Stimulated activated CD8-positive, alpha-beta memory T cell treated with anti-CD3 and anti-CD28 coated beads, Interleukin-15, amount 100 ng/mL, for 24 hours (primary cell): ENCODE data around the gene SLC35D2.
A peak's percentile ranks its signal among the peaks of the same experiment; 100 is the strongest.

Experiments used
- DNase-seq: peaks from one replicate; pipeline ENCODE4 v3.0.0-alpha.2; 2020; ENCODE audit warnings: low read depth

The SLC35D2 gene

GRCh38 chr9:96383165-96383942, at the start of gene SLC35D2:
Gene SLC35D2, minus strand, starts transcription at chr9:96383711. Its CDS starts 77 bp downstream, at chr9:96383634.
- no peak for DNase-seq

GRCh38 chr9:96430377-96430776, 46.9 kb upstream of the SLC35D2 start:
- no peak for DNase-seq

DNA sequence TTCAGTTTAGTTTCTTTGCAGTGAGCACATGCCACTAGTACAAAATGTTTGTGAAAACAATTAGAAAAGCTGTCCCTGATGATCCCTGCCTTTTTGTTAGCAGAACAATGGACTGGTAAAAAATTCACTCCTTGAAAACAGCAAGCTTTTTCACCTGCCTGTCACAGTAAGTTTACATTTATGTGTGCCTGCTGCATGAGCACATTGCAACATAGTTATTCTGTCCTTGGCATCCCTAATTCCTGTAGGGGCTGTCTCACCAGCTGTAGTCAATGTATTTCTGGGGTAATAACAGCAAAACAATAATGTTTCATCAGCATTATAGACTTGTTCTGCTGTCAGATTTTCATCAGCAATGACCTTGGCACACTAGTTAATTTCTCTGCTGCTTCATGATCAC, 46.2 kb upstream of the SLC35D2 start:
- DNase-seq, result no peak

GRCh38 chr9:96425500-96426169, 42.1 kb upstream of the SLC35D2 start:
- DNase-seq, result no peak

DNA sequence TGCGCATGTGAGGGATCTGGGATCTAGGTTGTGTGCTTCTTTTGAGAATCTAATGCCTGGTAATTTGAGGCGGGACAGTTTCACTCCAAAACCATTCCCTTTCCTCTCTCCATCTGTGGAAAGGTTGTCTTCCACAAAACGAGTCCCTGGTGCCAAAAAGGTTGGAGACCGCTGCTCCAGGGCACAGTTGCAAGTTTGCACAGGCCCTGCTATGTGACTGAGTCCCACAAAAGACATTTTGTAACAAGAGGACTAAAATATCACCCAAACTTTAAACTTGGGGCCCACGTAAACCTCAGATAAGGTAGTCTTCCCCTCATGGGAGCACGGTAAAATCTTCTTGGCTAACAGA, 40.5 kb upstream of the SLC35D2 start:
- DNase-seq, result no peak

DNA sequence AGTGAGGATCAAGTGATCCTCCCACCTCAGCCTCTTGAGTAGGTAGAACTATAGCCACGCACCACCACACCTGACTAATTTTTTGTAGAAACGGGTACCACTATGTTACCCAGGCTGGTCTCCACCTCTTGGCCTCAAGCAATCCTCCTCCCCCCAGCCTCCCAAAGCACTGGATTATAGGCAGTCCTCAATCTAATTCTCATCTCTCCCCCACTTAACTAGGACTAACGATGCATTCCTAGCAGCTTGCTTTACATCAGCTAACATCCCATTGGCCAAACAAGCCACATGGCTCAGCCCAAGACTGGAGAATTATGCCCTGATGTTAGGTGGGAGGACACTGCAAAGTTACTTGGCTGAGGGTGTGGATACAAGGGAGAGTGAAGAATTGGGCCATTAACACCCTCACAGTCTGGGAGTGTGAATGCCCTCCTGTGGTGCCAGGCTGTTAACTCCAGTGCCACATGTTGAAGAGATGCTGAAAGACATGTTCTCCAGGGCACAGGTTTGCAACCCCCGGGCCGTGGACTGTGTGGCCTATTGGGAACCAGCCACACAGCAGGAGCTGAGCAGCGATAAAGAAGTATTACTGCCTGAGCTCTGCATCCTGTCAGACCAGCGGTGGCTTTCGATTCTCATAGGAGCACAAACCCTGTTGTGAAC, 39.9 kb upstream of the SLC35D2 start:
- no peak for DNase-seq

- DNase-seq, result no peak
These were observed 37.1 kb upstream of the SLC35D2 start for GRCh38 chr9:96420468-96421219.

- no peak for DNase-seq
These were observed 36.1 kb upstream of the SLC35D2 start for GRCh38 chr9:96419691-96419969.

GRCh38 chr9:96418920-96419690, 35.6 kb upstream of the SLC35D2 start:
- DNase-seq, result peak; percentile 24

GRCh38 chr9:96418083-96418919, 34.8 kb upstream of the SLC35D2 start, which contains the start of gene ZNF367:
Gene ZNF367, minus strand, starts transcription at chr9:96418370. Its CDS starts 338 bp downstream, at chr9:96418032.
- DNase-seq, result peak; percentile 82

GRCh38 chr9:96417661-96418082, 34.2 kb upstream of the SLC35D2 start:
- peak; percentile 43 for DNase-seq

GRCh38 chr9:96417051-96417586, 33.6 kb upstream of the SLC35D2 start:
- DNase-seq, result peak; percentile 94

DNA sequence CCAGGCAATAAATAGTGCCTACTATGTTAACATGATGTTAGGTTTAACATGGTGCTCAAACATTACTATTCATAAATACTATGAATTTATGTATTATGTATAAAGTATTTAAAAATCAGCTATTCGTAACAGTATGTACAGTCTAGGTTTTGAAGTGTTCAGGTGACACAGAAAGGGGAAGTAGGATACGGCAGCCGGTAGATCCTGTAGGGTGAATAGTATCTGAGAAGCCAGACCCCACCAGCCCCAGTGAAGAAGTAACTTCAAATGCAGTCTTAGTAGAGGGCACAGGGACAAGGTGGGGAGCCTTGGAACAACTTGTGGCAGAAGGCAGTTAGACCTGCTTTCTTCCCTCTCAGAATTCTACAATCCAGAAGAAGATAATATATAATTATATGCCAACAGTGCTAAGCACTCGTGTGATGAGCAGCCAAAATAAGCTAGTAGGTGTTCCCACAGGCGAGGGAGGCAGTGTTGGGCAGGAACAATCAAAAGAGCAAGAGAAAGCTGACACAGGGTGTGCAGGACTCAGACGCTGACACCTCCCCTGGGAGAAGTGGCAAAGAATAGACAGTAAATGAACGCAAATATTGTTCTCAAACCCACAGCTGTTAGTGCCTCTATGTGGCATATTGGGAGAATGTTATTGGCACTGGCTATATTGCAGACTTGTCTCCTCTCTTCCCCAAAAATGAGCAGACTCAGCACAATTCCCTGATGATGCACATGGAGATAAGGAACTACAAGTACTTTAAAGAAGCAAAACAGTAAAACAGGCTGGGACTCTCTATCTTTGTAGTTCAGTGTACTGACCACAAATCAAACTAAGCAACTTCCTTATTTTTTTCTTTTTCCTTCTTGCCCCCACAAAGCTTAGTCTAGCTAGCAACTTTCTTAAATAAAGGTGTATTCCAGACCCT, 30.1 kb upstream of the SLC35D2 start:
- DNase-seq, result no peak

DNA sequence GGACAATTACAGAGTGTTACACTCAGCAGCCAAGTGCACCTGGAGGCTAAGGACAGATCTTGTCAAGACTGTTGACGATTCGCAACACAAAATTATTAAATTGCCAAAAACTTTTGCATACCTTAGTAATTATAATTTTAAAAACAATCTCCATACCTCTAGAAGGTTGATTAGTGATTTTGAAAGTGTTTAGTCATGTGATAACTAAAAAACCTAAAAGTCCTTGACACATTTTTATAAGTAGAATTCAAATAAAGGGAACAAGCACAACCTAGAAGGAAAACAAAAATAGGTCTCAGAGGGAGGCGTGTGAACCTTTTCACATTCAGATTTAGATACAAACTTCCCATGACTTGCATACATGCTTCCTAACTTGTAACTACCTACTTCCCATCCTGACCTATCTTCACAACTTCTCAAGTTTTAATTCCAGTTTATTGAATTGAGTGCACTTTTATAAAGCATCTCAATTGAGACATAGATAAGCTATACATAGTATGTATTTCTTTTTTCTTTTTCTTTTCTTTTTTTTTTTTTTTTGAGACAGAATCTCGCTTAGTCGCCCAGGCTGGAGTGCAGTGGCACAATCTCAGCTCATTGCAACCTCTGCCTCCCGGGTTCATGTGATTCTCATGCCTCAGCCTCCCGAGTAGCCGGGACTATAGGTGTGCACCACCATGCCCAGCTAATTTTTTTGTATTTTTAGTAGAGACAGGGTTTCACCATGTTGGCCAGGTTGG, 28.8 kb upstream of the SLC35D2 start:
- DNase-seq, result no peak

DNA sequence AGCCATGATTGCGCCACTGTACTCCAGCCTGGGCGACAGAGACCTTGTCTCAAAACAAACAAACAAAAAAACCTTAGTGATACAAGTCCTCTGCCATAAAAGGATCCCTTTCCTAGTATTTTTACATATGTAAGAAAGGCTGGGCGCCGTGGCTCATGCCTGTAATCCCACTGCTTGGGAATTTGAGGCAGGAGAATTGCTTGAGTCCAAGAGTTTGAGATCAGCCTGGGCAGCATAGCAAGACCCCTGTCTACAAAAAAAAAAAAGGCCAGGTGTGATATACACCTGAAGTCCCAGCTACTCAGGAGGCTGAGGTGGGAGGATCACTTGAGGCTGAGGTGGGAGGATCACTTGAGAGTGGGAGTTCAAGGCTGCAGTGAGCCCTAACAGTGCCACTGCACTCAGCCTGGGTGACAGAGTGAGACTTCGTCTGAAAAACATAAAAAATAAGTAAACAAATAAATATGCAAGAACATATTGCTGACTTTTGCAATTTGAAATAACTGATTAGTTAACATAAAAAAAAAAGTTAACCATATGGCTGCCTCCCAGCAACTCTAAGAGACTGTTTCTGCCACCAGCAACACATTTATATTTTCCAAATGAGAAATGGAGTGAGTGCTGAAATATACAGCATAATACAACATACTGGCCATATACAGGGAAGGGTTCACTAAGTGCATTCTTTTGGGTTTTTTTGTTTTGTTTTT, 27.8 kb upstream of the SLC35D2 start:
- DNase-seq, result no peak

DNA sequence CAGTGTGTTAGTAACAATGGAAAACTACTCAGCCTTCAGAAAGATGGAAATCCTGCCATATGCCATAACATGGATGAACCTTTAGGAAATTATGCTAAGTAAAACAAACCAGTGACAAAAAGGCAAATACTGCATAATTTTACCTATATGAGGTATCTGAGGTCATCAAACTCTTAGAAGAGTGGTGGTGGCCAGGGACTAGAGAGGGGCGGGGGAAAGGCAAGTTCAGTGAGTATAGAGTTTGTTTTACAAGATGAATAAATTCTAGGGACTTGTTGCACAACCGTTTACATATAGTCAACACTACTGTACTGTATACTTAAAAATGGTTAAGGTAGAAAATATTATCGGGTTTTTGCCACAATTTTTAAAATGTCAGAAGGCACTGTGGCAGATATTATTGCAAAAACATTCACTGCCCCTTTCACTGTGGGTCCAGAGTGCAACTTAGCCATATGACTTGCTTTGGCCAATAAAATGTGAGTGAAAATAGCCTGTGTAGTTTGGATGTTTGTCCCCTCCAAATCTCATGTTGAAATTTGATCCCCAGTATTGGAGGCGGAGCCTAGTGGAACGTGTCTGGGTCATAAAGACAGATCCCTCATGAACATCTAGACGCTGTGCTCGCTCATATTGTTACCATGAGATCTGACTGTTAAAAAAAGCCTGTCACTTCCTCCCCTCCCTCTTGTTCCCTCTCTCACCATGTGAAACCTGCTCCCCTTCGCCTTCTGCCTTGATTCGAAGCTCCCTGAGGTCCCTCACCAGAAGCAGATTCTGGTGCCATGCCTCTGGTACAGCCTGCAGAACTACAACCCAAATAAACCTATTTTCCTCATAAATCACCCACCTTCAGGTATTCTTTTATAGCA, 25.1 kb upstream of the SLC35D2 start:
- no peak for DNase-seq
